SK-N-SH treated with all-trans-retinoic acid at 6 μM for 48 hours (cell line): ENCODE data around the gene TMEM30A.

Experiments
- ATAC-seq: fragments of 200-7000 bp; cut with Tn5 transposase; 3 replicates; pipeline ENCODE4 v1.9.1; 2020; ENCODE audit warnings: mild to moderate bottlenecking, moderate library complexity
- ARNTL ChIP-seq: fragments of 450-650 bp; formaldehyde crosslinking; IDR thresholded peaks from 2 replicates; pipeline ENCODE4 v1.5.0; 2020; ENCODE audit warnings: low read depth, mild to moderate bottlenecking, moderate library complexity, borderline replicate concordance
- BACH2 ChIP-seq: fragments of 250-450 bp; sonication (Bioruptor Pico); IDR thresholded peaks from 2 replicates; pipeline ENCODE4 v1.9.0; 2021; ENCODE audit warnings: mild to moderate bottlenecking, borderline replicate concordance
- CREB5 ChIP-seq: fragments of 250-450 bp; sonication (Bioruptor Pico); IDR thresholded peaks from 2 replicates; pipeline ENCODE4 v1.5.1; 2020; ENCODE audit warnings: low read depth, mild to moderate bottlenecking, moderate library complexity
- GLIS3 ChIP-seq: fragments of 250-450 bp; sonication (Bioruptor Pico); IDR thresholded peaks from 2 replicates; pipeline ENCODE4 v1.5.0; 2020; ENCODE audit warnings: mild to moderate bottlenecking, moderate library complexity
- POU6F1 ChIP-seq: fragments of 250-450 bp; sonication (Bioruptor Pico); IDR thresholded peaks from 2 replicates; pipeline ENCODE4 v1.8.0; 2021; ENCODE audit warnings: low read depth, mild to moderate bottlenecking, moderate library complexity, borderline replicate concordance
- PPARA ChIP-seq: fragments of 250-450 bp; sonication (Bioruptor Pico); IDR thresholded peaks from 2 replicates; pipeline ENCODE4 v1.5.0; 2020; ENCODE audit warnings: mild to moderate bottlenecking, borderline replicate concordance
- RARB ChIP-seq: fragments of 250-450 bp; sonication (Bioruptor Pico); IDR thresholded peaks from 2 replicates; pipeline ENCODE4 v1.8.0; 2021; ENCODE audit warnings: mild to moderate bottlenecking, moderate library complexity
- SNAI2 ChIP-seq: fragments of 250-450 bp; sonication (Bioruptor Pico); IDR thresholded peaks from 2 replicates; pipeline ENCODE4 v1.5.0; 2020; ENCODE audit warnings: mild to moderate bottlenecking, moderate library complexity
- TCF4 ChIP-seq: fragments of 250-450 bp; sonication (Bioruptor Pico); IDR thresholded peaks from 2 replicates; pipeline ENCODE4 v1.8.0; 2021; ENCODE audit warnings: mild to moderate bottlenecking, moderate library complexity, borderline replicate concordance
- ZC3H10 ChIP-seq: fragments of 250-450 bp; sonication (Bioruptor Pico); IDR thresholded peaks from 2 replicates; pipeline ENCODE4 v1.5.1; 2021; ENCODE audit warnings: mild to moderate bottlenecking, moderate library complexity
- ZFP3 ChIP-seq: fragments of 250-450 bp; sonication (Bioruptor Pico); IDR thresholded peaks from 2 replicates; pipeline ENCODE4 v1.5.0; 2020; ENCODE audit warnings: mild to moderate bottlenecking, moderate library complexity
- ZFP30 ChIP-seq: fragments of 450-650 bp; formaldehyde crosslinking; IDR thresholded peaks from 2 replicates; pipeline ENCODE4 v1.5.0; 2022; ENCODE audit warnings: mild to moderate bottlenecking, moderate library complexity
- ZNF565 ChIP-seq: fragments of 450-650 bp; formaldehyde crosslinking; conservative IDR thresholded peaks from 2 replicates; pipeline ENCODE4 v1.5.0; 2020; ENCODE audit warnings: low read depth, mild to moderate bottlenecking, moderate library complexity
- ZNF70 ChIP-seq: fragments of 450-650 bp; formaldehyde crosslinking; IDR thresholded peaks from 2 replicates; pipeline ENCODE4 v1.5.0; 2020; ENCODE audit warnings: mild to moderate bottlenecking, moderate library complexity
- ZNF8 ChIP-seq: fragments of 450-650 bp; formaldehyde crosslinking; IDR thresholded peaks from 2 replicates; pipeline ENCODE4 v1.5.0; 2020; ENCODE audit warnings: mild to moderate bottlenecking, moderate library complexity
- TF ChIP-seq, protein P1 (sequence below): fragments of 250-450 bp; sonication (Bioruptor Pico); IDR thresholded peaks from 2 replicates; pipeline ENCODE4 v1.5.1; 2021; ENCODE audit warnings: mild to moderate bottlenecking, moderate library complexity
- TF ChIP-seq, protein P2 (sequence below): fragments of 250-450 bp; sonication (Bioruptor Pico); IDR thresholded peaks from 2 replicates; pipeline ENCODE4 v1.8.0; 2020; ENCODE audit warnings: mild to moderate bottlenecking, moderate library complexity, borderline replicate concordance

Gene TMEM30A

GRCh38 chr6:75302280-75302679 is 17.7 kb upstream of the TMEM30A start:
- TF ChIP-seq, protein P1, sequence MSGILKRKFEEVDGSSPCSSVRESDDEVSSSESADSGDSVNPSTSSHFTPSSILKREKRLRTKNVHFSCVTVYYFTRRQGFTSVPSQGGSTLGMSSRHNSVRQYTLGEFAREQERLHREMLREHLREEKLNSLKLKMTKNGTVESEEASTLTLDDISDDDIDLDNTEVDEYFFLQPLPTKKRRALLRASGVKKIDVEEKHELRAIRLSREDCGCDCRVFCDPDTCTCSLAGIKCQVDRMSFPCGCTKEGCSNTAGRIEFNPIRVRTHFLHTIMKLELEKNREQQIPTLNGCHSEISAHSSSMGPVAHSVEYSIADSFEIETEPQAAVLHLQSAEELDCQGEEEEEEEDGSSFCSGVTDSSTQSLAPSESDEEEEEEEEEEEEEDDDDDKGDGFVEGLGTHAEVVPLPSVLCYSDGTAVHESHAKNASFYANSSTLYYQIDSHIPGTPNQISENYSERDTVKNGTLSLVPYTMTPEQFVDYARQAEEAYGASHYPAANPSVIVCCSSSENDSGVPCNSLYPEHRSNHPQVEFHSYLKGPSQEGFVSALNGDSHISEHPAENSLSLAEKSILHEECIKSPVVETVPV: no peak
- TF ChIP-seq TCF4: no peak
- ATAC-seq: no peak

DNA sequence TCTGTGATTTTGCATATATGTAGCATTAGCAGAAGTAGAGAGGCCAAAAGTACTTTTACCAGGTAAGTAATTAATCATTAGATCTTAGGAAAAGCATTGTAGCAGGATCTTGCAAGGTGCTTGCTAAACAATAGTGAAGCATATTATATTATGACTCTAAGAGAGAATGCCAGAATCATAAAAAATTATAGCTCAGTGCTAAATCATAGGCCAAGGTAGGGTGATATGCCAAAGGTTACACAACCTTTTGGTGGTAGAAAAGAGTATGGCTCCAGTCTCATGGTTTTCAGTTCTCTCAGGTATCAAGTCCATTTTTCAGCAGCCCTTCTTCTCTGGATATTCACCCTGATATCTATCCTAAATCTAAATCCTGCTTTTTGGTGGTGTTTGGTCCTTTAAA is 16.9 kb upstream of the TMEM30A start:
- TF ChIP-seq SNAI2 (CRISPR knock-in tag) (no peak), ZNF8 (no peak), ZFP30 (no peak)
- ATAC-seq: no peak

DNA sequence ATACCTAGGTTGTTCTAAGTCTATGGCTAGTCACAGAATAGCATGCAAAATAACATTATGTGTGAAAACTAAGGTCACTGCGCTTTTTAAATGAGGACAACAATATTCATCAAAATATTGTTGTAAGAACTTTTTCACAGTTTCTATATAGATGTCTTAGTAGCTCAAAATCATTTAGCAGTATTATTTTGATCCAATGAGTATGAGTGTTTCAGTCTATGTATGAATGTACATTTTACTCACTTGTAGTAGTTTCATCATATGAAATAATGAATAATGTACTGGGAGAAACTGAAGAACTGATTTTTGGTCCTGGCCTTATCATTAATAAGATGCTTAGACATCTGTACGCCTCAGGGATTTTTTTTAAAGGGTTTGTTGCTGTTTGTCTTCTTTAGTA is 16.5 kb upstream of the TMEM30A start:
- TF ChIP-seq RARB (CRISPR knock-in tag): no peak
- TF ChIP-seq ARNTL (CRISPR knock-in tag): no peak
- TF ChIP-seq POU6F1: no peak
- TF ChIP-seq, protein P1: no peak
- no peak for TF ChIP-seq ZC3H10 (CRISPR knock-in tag)
- ATAC-seq: no peak

GRCh38 chr6:75300531-75300855 is 15.9 kb upstream of the TMEM30A start:
- TF ChIP-seq ZNF565 (CRISPR knock-in tag): no peak
- TF ChIP-seq, protein P1: no peak
- no peak for ATAC-seq

DNA sequence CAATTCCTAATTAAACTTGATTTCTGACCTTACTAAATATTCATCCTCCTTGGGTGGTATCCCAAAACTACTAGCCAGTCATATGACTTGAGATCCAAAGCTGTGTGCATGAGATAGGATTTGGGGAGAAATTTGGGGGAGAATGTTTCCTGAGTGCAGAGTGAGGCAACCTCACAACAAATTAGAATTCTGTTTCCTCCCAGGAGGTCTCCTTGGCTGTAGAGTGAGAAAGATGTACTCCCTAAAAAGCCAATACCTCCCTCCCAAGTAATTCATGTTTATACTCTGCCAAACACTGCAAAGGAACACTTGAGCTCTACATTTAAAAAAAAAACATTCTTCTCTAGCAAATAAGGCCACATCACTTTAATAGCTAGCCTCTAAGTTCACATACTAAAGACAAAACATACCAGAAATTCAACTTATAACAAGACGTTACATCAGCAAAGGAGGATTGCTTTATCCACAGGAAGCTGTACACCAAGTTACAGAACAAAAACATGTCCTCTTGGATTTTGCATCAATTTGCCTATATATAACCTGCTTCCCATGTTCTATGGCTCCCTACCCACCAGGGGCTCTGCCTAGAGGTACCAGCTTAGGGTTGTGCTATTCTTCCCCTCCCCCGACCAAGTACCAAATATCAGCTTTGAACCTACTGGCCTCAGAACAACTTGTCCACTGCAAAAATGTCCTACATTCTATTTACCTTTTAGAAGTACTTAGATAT is 15.4 kb upstream of the TMEM30A start:
- no peak for TF ChIP-seq BACH2
- TF ChIP-seq ZFP3 (CRISPR knock-in tag): no peak
- TF ChIP-seq ZNF70 (CRISPR knock-in tag): no peak
- no peak for TF ChIP-seq GLIS3 (CRISPR knock-in tag)
- no peak for TF ChIP-seq SNAI2 (CRISPR knock-in tag)
- no peak for TF ChIP-seq CREB5 (CRISPR knock-in tag)
- TF ChIP-seq PPARA: no peak
- TF ChIP-seq, protein P1: no peak
- no peak for TF ChIP-seq TCF4
- TF ChIP-seq ZNF8: no peak
- TF ChIP-seq, protein P2, sequence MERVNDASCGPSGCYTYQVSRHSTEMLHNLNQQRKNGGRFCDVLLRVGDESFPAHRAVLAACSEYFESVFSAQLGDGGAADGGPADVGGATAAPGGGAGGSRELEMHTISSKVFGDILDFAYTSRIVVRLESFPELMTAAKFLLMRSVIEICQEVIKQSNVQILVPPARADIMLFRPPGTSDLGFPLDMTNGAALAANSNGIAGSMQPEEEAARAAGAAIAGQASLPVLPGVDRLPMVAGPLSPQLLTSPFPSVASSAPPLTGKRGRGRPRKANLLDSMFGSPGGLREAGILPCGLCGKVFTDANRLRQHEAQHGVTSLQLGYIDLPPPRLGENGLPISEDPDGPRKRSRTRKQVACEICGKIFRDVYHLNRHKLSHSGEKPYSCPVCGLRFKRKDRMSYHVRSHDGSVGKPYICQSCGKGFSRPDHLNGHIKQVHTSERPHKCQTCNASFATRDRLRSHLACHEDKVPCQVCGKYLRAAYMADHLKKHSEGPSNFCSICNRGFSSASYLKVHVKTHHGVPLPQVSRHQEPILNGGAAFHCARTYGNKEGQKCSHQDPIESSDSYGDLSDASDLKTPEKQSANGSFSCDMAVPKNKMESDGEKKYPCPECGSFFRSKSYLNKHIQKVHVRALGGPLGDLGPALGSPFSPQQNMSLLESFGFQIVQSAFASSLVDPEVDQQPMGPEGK (CRISPR knock-in tag): no peak
- no peak for TF ChIP-seq POU6F1

More for the DNA sequence above, 15.4 kb upstream of the TMEM30A start:
- ATAC-seq: no peak
